ENCODE results near the gene CLEC7A.

DNA sequence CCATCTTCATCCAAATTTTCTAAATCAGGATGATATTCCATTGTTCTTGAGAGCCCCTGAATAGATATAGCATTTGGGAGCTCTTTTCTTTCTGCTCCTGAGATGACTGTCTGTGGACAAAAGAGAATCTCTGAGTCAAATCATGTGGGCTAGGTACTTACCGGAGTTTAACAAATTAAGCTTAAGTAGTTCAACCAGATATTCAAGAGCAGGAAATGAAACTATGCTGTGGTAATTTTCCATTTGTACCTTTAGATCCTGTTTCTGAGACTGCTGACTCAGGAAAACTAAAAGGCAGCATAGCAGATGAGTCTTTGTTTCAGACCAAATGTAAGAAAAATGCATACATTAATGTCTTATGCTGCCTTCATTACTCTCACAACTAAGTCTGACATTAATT, at the start of gene CLEC7A:
- TF ChIP-seq CTCF (conservative IDR thresholded peaks at IDR 0.05; ENCODE audit: low read length): no peak
- no peak for TF ChIP-seq EZH2phosphoT487 (IDR thresholded peaks at IDR 0.05; ENCODE audit: borderline replicate concordance, low read depth, low read length)

Measured in OCI-LY7 (cell line).